Measurements from ENCODE around the gene ATP2C2.

ATP2C2 gene, protein sequence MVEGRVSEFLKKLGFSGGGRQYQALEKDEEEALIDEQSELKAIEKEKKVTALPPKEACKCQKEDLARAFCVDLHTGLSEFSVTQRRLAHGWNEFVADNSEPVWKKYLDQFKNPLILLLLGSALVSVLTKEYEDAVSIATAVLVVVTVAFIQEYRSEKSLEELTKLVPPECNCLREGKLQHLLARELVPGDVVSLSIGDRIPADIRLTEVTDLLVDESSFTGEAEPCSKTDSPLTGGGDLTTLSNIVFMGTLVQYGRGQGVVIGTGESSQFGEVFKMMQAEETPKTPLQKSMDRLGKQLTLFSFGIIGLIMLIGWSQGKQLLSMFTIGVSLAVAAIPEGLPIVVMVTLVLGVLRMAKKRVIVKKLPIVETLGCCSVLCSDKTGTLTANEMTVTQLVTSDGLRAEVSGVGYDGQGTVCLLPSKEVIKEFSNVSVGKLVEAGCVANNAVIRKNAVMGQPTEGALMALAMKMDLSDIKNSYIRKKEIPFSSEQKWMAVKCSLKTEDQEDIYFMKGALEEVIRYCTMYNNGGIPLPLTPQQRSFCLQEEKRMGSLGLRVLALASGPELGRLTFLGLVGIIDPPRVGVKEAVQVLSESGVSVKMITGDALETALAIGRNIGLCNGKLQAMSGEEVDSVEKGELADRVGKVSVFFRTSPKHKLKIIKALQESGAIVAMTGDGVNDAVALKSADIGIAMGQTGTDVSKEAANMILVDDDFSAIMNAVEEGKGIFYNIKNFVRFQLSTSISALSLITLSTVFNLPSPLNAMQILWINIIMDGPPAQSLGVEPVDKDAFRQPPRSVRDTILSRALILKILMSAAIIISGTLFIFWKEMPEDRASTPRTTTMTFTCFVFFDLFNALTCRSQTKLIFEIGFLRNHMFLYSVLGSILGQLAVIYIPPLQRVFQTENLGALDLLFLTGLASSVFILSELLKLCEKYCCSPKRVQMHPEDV
- total RNA-seq, result 0 to 0.25 (median 0) reads per million in 9 experiments

DNA sequence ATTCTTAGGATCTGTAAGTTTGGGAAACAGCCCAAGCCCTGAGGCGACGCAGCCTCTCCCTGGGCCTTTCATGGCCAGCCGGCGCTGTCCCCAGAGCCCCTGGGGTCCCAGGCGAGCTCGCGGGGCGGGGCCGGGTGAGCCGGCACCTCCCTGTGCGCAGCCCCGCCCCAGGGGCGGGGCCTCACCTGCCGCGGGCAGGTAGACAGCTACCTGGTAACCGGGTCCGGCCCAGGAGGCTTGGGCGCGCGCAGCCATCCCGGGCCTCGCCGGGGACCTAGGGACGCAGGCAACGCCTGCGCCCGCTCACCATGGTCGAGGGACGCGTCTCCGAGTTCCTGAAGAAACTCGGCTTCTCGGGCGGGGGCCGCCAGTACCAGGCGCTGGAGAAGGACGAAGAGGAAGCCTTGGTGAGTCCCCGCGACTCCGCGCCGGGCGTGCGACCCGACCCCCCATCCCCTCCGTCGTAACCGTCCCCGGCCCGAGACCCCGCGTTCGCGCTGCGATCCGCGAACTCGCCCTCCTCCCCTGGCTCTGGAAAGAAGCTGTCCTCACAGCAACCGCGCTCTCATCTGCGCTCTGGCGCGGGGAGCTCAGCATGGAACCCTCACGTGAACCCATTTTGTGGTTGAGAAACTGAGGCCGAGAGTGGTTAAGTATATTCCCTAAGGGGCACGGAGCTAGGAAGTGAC, at the start of gene ATP2C2:
Gene ATP2C2 (plus strand): TSS at position 231 of the 689 bp plus-strand sequence. CDS start 78 bp downstream, at position 309.
- peaks cover 51 to 81% of the 10 kb centered on the region in 2 donors for H3K27me3 Mint-ChIP-seq
- DNase-seq (no peak), ATAC-seq (replicated peaks) (no peak)
- H3K27ac Mint-ChIP-seq, result no peak within 1 kb of the TSS
- no peaks in the 10 kb centered on the region for H3K9me3 Mint-ChIP-seq
- H3K4me3 Mint-ChIP-seq, result no peak within 1 kb of the TSS
- H3K4me1 Mint-ChIP-seq (ENCODE audit: low read depth in 2 of 2), result peaks cover 0 to 2% of the 10 kb centered on the region in 2 donors
- peaks cover 6% of the 10 kb centered on the region for H3K36me3 Mint-ChIP-seq (ENCODE audit: insufficient read depth)

DNA sequence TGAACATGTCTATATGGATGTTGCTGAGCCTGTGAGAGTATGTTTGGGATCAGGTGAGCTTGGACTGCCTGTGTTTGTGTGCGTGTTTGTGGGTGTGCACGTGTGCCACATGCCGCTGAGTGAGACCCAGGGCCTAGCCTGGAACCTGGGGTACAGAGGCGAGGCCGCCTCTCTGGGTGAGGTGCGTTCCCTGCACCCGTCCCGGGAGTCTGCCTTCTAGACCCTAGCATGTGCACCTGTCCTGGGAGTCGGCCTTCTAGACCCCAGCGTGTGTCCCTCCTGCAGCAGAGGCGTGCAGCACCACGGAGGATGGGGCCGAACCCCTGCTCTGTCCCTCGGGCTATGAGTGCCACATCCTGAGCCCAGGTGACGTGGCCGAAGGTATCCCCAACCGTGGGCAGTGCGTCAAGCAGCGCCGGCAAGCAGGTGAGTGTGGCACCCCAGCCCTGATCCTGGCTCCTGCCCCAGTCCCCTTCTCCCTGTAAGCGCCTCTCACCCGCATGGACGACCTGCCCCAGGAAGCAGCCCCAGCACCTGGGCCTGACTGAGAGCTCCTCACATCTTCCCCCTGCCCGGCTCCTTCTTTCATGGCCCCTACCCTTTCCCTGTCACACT, 49.1 kb upstream of the ATP2C2 start:
- Mint-ChIP-seq H3K36me3 (ENCODE audit: insufficient read depth) (no peaks in the 10 kb centered on the region), H3K9me3 (no peaks in the 10 kb centered on the region), H3K4me3 (no peak overlapping the region), H3K27me3 (peaks cover 17 to 29% of the 10 kb centered on the region in 2 donors), H3K27ac (no peak overlapping the region), H3K4me1 (ENCODE audit: low read depth in 2 of 2) (no peaks in the 10 kb centered on the region)
- ATAC-seq (replicated peaks) (no peak), DNase-seq (no peak)

DNA sequence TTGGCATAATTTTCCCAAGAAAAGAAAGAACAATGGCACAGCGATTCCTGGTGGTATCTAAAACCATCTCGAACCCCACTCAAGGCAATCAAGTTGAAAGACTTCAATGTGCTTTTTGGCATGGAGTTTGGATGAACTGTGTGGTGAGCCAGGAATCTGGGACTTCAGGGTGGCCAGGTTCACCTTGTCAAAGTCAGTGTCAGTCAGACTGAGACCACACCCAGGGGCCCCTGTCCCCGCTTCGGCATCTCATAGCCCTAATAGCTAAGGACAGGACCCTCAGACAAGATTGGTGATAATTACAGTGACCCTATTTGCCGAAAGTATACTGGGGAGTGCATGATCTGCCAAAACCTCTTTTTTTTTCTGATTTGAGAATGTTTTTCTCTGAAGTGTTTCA, 47.8 kb upstream of the ATP2C2 start:
- no peak overlapping the region for H3K27ac Mint-ChIP-seq
- ATAC-seq (replicated peaks) (no peak), DNase-seq (no peak)
- H3K4me1 Mint-ChIP-seq (ENCODE audit: low read depth in 2 of 2), result no peaks in the 10 kb centered on the region
- H3K36me3 Mint-ChIP-seq (ENCODE audit: insufficient read depth), result no peaks in the 10 kb centered on the region
- no peaks in the 10 kb centered on the region for H3K9me3 Mint-ChIP-seq
- H3K4me3 Mint-ChIP-seq, result no peak overlapping the region
- H3K27me3 Mint-ChIP-seq, result peaks cover 6 to 16% of the 10 kb centered on the region in 2 donors

DNA sequence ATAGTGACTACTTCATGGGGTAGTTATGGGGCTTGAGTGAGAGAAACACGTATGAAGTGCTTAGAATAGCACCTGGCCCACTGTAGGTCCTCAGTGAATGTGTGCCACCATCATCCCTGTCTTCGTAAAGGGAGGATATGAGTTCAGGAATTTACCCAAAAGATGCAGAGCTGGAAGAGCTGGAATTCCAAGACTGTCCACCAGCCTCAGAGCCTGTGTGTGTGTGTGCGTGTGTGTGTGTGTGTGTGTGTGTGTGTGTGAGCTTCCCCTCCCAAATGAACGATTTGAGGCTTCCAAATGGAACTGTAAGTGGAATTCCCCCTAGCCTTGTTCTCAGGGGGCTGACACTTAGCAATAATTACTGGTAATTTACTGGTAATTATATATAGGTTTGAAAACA, 46.4 kb upstream of the ATP2C2 start:
- no peak for ATAC-seq (replicated peaks)
- H3K27me3 Mint-ChIP-seq, result peaks cover 0 to 10% of the 10 kb centered on the region in 2 donors
- no peak overlapping the region for H3K4me3 Mint-ChIP-seq
- no peaks in the 10 kb centered on the region for H3K4me1 Mint-ChIP-seq (ENCODE audit: low read depth in 2 of 2)
- H3K9me3 Mint-ChIP-seq, result no peaks in the 10 kb centered on the region
- DNase-seq, result no peak
- no peaks in the 10 kb centered on the region for H3K36me3 Mint-ChIP-seq (ENCODE audit: insufficient read depth)
- no peak overlapping the region for H3K27ac Mint-ChIP-seq

DNA sequence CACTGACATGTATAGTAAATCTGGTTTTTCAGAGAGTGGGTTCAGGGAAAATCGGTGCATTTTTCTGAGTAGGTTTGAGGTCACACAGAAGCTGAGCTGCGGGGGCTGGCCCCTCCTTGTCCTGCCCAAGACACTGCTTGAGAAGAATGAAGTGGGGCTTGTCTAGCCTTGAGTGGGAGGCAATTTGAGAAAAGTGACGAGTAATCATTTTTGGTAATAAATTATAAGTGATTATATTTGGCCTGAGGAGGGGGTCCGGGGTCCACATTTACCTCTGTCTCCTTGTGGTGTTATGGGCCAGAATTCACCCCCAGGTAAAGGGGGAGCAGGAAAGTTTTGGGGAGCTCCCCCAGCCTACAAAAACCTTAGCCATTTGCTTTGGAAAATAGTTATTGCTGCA, 45.6 kb upstream of the ATP2C2 start:
- Mint-ChIP-seq H3K36me3 (ENCODE audit: insufficient read depth) (peaks cover under 1% of the 10 kb centered on the region), H3K27ac (no peak overlapping the region), H3K4me3 (no peak overlapping the region), H3K4me1 (ENCODE audit: low read depth in 2 of 2) (no peaks in the 10 kb centered on the region), H3K27me3 (peaks cover 2 to 13% of the 10 kb centered on the region in 2 donors), H3K9me3 (no peaks in the 10 kb centered on the region)
- DNase-seq, result no peak
- ATAC-seq (replicated peaks), result no peak

DNA sequence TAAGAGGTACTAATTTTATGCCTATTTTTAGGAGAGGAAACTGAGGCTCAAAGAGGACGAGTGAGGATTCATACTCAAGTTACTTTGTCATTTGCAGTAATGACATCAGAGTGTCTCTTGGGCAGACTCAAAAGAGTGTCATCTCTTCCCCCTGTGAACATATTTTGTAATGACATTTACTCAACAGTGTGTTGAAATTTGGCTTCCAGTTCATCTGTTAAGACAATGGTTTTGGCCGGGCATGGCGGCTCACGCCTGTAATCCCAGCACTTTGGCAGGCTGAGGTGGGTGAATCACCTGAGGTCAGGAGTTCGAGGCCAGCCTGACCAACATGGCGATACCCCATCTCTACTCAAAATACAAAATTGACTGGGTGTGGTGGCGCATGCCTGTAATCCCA, 44.7 kb upstream of the ATP2C2 start:
- Mint-ChIP-seq H3K36me3 (ENCODE audit: insufficient read depth) (peaks cover 2% of the 10 kb centered on the region), H3K27ac (no peak overlapping the region), H3K4me3 (no peak overlapping the region), H3K4me1 (ENCODE audit: low read depth in 2 of 2) (no peaks in the 10 kb centered on the region), H3K9me3 (no peaks in the 10 kb centered on the region), H3K27me3 (peaks cover 6 to 19% of the 10 kb centered on the region in 2 donors)
- no peak for ATAC-seq (replicated peaks)
- no peak for DNase-seq

DNA sequence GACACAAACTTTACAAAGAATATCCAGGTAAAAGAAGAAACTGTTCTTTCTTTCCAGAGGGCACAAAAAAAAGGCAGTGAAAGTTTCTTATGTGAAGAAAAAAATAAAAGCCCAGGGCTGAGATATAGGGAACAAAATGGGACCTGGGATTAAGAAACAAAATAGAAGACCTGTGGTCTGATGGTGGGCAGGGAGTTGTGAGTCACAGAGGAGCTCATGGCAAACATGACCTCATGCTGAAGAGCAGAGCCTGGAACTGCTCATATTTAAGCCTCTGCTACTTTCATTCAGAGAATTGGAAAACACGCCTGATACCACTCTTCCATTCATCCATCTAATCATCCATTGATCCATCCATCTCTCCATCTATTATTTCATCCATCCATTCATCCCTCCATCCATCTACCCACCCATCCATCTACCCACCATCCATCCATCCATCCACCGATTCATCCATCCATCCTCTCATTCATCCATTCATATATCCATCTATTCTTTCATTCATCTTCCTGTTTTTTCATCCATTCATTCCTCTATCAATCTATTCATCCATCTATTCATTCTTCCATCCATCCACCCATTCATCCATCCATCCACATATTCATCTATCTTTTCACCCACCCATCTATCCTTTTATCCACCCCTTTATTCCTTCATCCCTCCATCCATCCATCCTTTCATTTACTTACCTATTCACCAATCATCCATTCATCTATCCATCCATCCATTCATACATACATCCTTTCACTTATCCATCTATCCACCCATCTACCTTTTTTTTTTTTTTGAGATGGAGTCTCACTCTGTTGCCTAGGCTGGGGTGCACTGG, 43.7 kb upstream of the ATP2C2 start:
- Mint-ChIP-seq H3K9me3 (no peaks in the 10 kb centered on the region), H3K4me1 (ENCODE audit: low read depth in 2 of 2) (no peaks in the 10 kb centered on the region), H3K27me3 (peaks cover 7 to 12% of the 10 kb centered on the region in 2 donors), H3K27ac (no peak overlapping the region), H3K36me3 (ENCODE audit: insufficient read depth) (peaks cover 2% of the 10 kb centered on the region), H3K4me3 (no peak overlapping the region)
- DNase-seq (no peak), ATAC-seq (replicated peaks) (no peak)

DNA sequence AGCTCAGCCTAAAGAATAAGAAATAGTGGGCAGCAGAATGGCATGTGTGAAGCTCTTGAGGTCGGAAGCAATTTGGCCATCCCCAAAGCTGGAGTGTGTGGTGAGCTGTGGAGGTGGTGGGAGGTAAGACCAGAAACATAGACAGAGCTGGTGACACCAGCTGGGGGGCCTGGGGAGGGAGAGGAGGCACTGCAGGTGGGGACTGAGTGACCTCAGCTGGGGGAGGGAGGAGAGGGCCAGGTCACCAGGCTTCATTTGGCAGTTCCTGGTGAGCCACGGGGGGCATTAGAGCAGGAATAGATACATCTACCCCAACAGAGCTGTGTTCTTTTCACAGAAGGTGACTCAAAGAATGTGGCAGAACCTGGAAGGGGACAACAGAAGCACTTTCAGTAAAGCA, 41.8 kb upstream of the ATP2C2 start:
- Mint-ChIP-seq H3K36me3 (ENCODE audit: insufficient read depth) (peaks cover 2% of the 10 kb centered on the region), H3K4me3 (no peak overlapping the region), H3K9me3 (no peaks in the 10 kb centered on the region), H3K27ac (no peak overlapping the region), H3K4me1 (ENCODE audit: low read depth in 2 of 2) (no peaks in the 10 kb centered on the region), H3K27me3 (peaks cover 15 to 18% of the 10 kb centered on the region in 2 donors)
- ATAC-seq (replicated peaks) (no peak), DNase-seq (no peak)

DNA sequence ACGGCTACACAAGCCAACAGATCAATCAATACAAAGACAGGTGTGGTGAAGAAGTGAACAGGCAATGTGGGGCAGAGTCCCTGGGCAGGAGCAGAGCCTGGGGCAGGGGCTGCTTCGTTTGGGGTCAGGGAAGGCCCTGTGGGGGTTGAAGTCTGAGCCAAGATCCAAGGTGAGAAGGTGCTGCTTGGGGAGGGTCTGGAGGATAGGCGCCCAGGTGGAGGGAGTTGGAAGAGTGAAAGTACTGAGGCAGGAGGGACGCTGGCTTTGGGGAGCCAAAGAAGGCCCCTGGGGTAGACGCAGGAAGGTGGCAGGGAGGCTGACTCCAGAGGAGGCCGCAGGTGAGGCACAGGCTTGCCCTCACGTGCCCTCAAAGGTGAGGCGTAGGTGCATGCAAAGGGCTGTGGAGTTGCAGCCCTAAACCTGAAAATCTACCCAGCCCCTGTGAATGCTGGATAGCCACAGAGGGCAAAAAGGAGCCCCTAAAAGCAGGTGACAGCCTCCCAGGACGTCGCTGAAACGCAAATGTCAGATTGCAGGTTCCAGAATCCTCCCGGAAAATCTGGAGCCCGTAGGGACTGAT, 40.3 kb upstream of the ATP2C2 start:
- DNase-seq, result no peak
- ATAC-seq (replicated peaks), result no peak
- Mint-ChIP-seq H3K4me3 (no peak overlapping the region), H3K36me3 (ENCODE audit: insufficient read depth) (peaks cover 2% of the 10 kb centered on the region), H3K27ac (no peak overlapping the region), H3K4me1 (ENCODE audit: low read depth in 2 of 2) (no peaks in the 10 kb centered on the region), H3K9me3 (no peaks in the 10 kb centered on the region), H3K27me3 (peaks cover 25% of the 10 kb centered on the region in 2 donors)

DNA sequence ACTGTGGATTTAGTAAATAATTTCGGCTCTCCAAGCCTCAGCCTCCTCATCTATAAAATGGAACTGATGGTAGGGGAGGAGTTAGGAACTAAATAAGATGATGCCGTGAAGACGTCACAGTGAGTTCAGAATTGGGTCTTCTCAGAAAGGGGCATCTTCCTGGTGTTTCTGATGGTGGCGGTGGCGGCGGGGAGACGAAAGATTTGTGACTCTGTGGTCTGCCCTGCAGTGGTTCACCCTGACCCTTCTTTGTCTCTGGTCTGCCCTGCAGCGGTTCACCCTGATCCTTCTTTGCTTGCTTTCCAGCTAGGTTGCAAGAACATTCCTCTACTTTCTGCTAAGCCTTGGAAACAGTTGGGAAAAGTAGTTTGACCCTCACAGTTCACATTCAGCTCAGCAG, 39.3 kb upstream of the ATP2C2 start:
- Mint-ChIP-seq H3K36me3 (ENCODE audit: insufficient read depth) (peaks cover 2% of the 10 kb centered on the region), H3K27ac (no peak overlapping the region), H3K4me3 (no peak overlapping the region)

DNA sequence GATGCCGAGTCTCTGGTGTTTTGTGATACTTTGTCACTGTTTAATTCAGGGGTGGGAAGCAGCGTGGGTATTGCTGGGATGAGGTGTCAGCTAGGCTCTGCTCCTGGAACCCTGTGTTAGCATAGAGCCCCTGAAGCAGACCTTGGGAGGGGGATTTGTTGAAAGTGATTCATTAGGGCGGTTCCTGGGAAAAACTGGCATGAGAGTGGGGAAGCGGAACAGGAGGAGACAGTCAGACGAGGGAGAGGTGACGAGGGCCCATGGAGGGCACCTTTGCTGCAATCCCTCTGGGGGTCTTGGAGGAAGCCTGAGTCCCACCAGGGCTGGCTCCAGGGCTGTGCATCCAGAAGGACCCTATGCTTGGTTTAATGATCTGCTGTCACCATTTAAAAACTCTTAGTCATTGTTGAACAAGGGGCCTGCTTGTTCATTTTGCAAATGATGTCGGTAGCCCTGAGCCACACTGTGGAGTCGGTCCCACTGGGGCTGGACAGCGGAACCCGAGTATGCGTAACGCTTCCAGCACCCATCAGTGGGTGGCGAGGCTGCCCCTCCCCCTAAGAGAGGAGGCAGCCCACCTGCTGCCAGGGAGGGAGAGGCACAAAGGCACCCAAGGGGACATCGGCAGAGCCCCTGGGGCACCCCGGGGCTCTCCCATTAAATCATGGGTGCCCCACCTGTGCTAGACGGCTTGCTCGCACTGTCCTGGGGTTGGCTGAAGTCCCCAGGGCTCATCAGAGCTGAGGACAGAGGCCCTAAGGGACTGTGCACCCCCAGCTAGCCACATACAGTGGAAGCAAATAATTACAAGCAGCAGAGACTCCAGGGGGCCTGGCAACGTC, 38.3 kb upstream of the ATP2C2 start:
- Mint-ChIP-seq H3K9me3 (peaks cover 0 to 2% of the 10 kb centered on the region in 2 donors), H3K4me1 (ENCODE audit: low read depth in 2 of 2) (no peaks in the 10 kb centered on the region), H3K4me3 (no peak overlapping the region), H3K36me3 (ENCODE audit: insufficient read depth) (peaks cover 2% of the 10 kb centered on the region), H3K27ac (no peak overlapping the region), H3K27me3 (peaks cover 25% of the 10 kb centered on the region in 2 donors)
- ATAC-seq (replicated peaks), result no peak
- no peak for DNase-seq

More for the DNA sequence above, 39.3 kb upstream of the ATP2C2 start:
- no peaks in the 10 kb centered on the region for H3K4me1 Mint-ChIP-seq (ENCODE audit: low read depth in 2 of 2)
- H3K27me3 Mint-ChIP-seq, result peaks cover 25% of the 10 kb centered on the region in 2 donors
- no peak for DNase-seq
- no peaks in the 10 kb centered on the region for H3K9me3 Mint-ChIP-seq
- no peak for ATAC-seq (replicated peaks)

Measured in effector memory CD8-positive, alpha-beta T cell (primary cell).